A673 (cell line): ENCODE data around the gene TBC1D19. TPM values are rescaled to one million over a fixed set of nuclear protein-coding genes. Genes with fewer than 3 reads are reported as not detected.

Source experiments
- BruUV-seq: library from RNA; stranded (reverse); fragments of 400-500 nt; replicated peaks from 2 replicates; lab custom pipeline; 2021; lab: Mats Ljungman, UMichigan
- CTCF ChIA-PET: fragments of 300-600 bp; sonication (Branson Sonifier 250); formaldehyde crosslinking; loops from one replicate; lab custom pipeline; 2022; ENCODE audit warnings: antibody characterized with exemption; lab: Charles Lee
- POLR2A ChIA-PET: fragments of 300-600 bp; sonication (Branson Sonifier 250); formaldehyde crosslinking; loops from one replicate; lab custom pipeline; 2022; ENCODE audit warnings: antibody characterized with exemption; ENCODE audit not compliant: low non-redundant PET; lab: Charles Lee
- DNase-seq: peaks from one replicate; pipeline ENCODE4 v3.0.0-alpha.2; 2015; ENCODE audit warnings: low spot score
- H3K27ac ChIP-seq: fragments of 200-600 bp; sonication (generic); 2 replicates; pipeline ENCODE4 v1.5.1; 2016; ENCODE audit warnings: mixed run types, low read depth, mild to moderate bottlenecking, mixed read lengths, antibody characterized with exemption, low read length; ENCODE audit not compliant: poor library complexity, severe bottlenecking
- H3K27me3 ChIP-seq: fragments of 200-600 bp; sonication (generic); replicated peaks from 2 replicates; pipeline ENCODE4 v1.6.1; 2017; ENCODE audit warnings: mixed run types, low read depth, mild to moderate bottlenecking, mixed read lengths, antibody characterized with exemption, low read length; ENCODE audit not compliant: insufficient read depth, poor library complexity
- H3K36me3 ChIP-seq: fragments of 200-600 bp; sonication (generic); 2 replicates; pipeline ENCODE4 v1.6.1; 2016; ENCODE audit warnings: mixed run types, mild to moderate bottlenecking, mixed read lengths, antibody characterized with exemption, low read length; ENCODE audit not compliant: insufficient read depth, poor library complexity, severe bottlenecking
- H3K4me1 ChIP-seq: fragments of 200-600 bp; sonication (generic); 2 replicates; pipeline ENCODE4 v1.6.1; 2017; ENCODE audit warnings: mixed run types, mild to moderate bottlenecking, mixed read lengths, antibody characterized with exemption, low read length; ENCODE audit not compliant: insufficient read depth, poor library complexity, severe bottlenecking
- H3K4me3 ChIP-seq: fragments of 200-600 bp; sonication (generic); 2 replicates; pipeline ENCODE4 v1.5.1; 2016; ENCODE audit warnings: low read depth, mixed run types, mild to moderate bottlenecking, mixed read lengths, low read length; ENCODE audit not compliant: poor library complexity, severe bottlenecking
- H3K9me3 ChIP-seq: fragments of 200-600 bp; sonication (generic); 2 replicates; pipeline ENCODE4 v1.6.1; 2016; ENCODE audit warnings: mixed run types, low read depth, mild to moderate bottlenecking, mixed read lengths, antibody characterized with exemption, low read length; ENCODE audit not compliant: poor library complexity, severe bottlenecking
- CTCF ChIP-seq: fragments of 300-800, 200-600 bp; sonication (generic); conservative IDR thresholded peaks from 2 replicates; pipeline ENCODE4 v1.5.1; 2017; ENCODE audit warnings: low read depth, mild to moderate bottlenecking, antibody characterized with exemption, low read length, moderate library complexity, mixed read lengths
- EZH2 ChIP-seq: fragments of 200-600 bp; sonication (generic); IDR thresholded peaks from 2 replicates; pipeline ENCODE4 v1.6.1; 2017; ENCODE audit warnings: borderline replicate concordance, low read depth, mild to moderate bottlenecking, mixed read lengths, antibody characterized with exemption, low read length; ENCODE audit not compliant: poor library complexity, severe bottlenecking
- intact Hi-C: fragments of 100-400 bp; cut with micrococcal nuclease; formaldehyde crosslinking; loops from one replicate; pipeline ENCODE4 v1.10.0; 2022; ENCODE audit not compliant: unreplicated experiment
- total RNA-seq: library from RNA; stranded (reverse); gene quantifications from 2 replicates; pipeline ENCODE4 v1.2.3, GENCODE V29; 2021

The TBC1D19 gene
- total RNA-seq, 1 experiment from 2014 or later: 9.9 TPM

DNA sequence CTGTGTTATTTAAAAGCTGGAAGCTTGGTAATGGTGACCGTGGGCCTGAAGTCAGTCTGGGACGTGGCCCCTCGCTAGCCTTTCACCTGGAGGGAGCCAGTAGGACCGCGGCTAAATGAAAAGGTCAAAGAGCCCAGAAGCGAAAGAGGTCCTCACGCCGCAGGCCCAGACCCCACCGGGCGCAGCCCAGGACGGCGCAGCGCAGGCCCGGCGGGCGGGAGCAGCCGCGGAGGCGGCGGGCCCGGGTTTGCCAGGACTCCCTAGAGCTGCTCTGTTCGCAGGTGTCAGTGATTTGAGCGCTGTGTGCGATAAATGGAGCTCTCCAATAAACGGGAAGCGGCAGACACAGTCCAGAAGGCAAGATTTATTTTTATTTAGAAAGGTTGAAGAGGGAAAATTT is 220.6 kb downstream of the TBC1D19 start:
- no peak overlapping the region for H3K4me3 ChIP-seq
- POLR2A ChIA-PET: interaction anchor here (0.6 kb wide), 1 partner anchor 63 kb away, joined by 3 read pairs; no protein-coding TSS in a partner anchor
- no peaks in the 10 kb centered on the region for H3K27me3 ChIP-seq
- no TSS peak for BruUV-seq
- H3K4me1 ChIP-seq: peaks cover 53% of the 10 kb centered on the region
- H3K36me3 ChIP-seq: no peaks in the 10 kb centered on the region
- CTCF ChIA-PET: no interaction called here
- no peak for DNase-seq
- H3K27ac ChIP-seq: no peak overlapping the region
- no peak for TF ChIP-seq EZH2
- no peak for TF ChIP-seq CTCF
- intact Hi-C loops: no loop called here
- H3K9me3 ChIP-seq: no peaks in the 10 kb centered on the region

DNA sequence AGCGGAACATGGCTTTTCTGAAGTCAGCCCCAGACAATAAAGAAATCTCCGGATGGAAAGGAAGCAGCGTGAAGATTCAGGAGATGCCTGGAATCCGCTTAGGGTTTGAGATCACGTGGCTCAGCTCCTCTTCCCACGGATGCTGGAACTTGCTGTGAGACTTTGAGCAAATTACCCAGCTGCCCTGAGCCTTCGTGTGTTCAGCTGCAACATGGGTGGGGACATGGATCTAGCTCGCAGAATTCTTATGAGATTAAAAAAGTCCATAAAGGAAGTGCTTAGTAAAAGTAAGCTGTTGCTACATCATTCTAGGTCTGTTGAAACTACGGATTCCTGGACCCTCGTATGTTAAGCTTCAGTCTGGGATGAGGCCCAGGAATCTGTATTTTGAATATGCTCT is 221.0 kb downstream of the TBC1D19 start:
- no peaks in the 10 kb centered on the region for H3K27me3 ChIP-seq
- DNase-seq: peak; percentile 48
- no TSS peak for BruUV-seq
- H3K4me1 ChIP-seq: peaks cover 53% of the 10 kb centered on the region
- no peaks in the 10 kb centered on the region for H3K9me3 ChIP-seq
- ChIA-PET CTCF (no interaction called here), POLR2A (interaction anchor here (0.6 kb wide), 1 partner anchor 63 kb away, joined by 3 read pairs; no protein-coding TSS in a partner anchor)
- H3K36me3 ChIP-seq: no peaks in the 10 kb centered on the region
- no peak overlapping the region for H3K27ac ChIP-seq
- TF ChIP-seq EZH2: no peak
- TF ChIP-seq CTCF: no peak
- no peak overlapping the region for H3K4me3 ChIP-seq
- intact Hi-C loops: no loop called here

Other genes starting within 250 kb of the TBC1D19 start
- gene CCKAR, start 93.6 kb upstream of the TBC1D19 start, total RNA-seq: not detected in 2 replicates